Activated B cell treated with CpG ODN at 0.5 μM for 24 hours (primary cell): ENCODE results near the gene TNP2. TPM values are rescaled to one million over a fixed set of nuclear protein-coding genes. Genes with fewer than 3 reads are reported as not detected.

Source experiments
- ATAC-seq: fragments of 200-7000 bp; cut with Tn5 transposase; one replicate; pipeline ENCODE4 v1.10.0; 2021; ENCODE audit warnings: low read depth, mild to moderate bottlenecking, moderate library complexity
- CTCF ChIA-PET: fragments of 350-600 bp; sonication (Branson Sonifier 250); formaldehyde crosslinking; loops from one replicate; lab custom pipeline; 2021; ENCODE audit warnings: antibody characterized with exemption; lab: Charles Lee
- POLR2A ChIA-PET: fragments of 350-600 bp; sonication (Branson Sonifier 250); formaldehyde crosslinking; loops from one replicate; lab custom pipeline; 2021; ENCODE audit warnings: antibody characterized with exemption; lab: Charles Lee
- DNase-seq: peaks from one replicate; pipeline ENCODE4 v3.0.0; 2022
- H3K27ac Mint-ChIP-seq: one replicate; pipeline ENCODE4 v1.8.0; 2020; ENCODE audit warnings: mixed read lengths
- H3K27me3 Mint-ChIP-seq: one replicate; pipeline ENCODE4 v1.8.0; 2021; ENCODE audit warnings: mixed read lengths
- H3K36me3 Mint-ChIP-seq: one replicate; pipeline ENCODE4 v1.8.0; 2021; ENCODE audit warnings: low read depth, mixed read lengths
- H3K4me1 Mint-ChIP-seq: one replicate; pipeline ENCODE4 v1.8.0; 2021; ENCODE audit warnings: mixed read lengths
- H3K4me3 Mint-ChIP-seq: one replicate; pipeline ENCODE4 v1.8.0; 2020; ENCODE audit warnings: mild to moderate bottlenecking, mixed read lengths
- H3K9me3 Mint-ChIP-seq: one replicate; pipeline ENCODE4 v1.8.0; 2020; ENCODE audit warnings: mixed read lengths
- CTCF ChIP-seq: fragments of 200-600 bp; IDR thresholded peaks from one replicate; pipeline ENCODE4 v1.8.0; 2022; ENCODE audit warnings: antibody characterized with exemption, mild to moderate bottlenecking
- intact Hi-C: fragments of 100-400 bp; cut with micrococcal nuclease; formaldehyde crosslinking; loops from one replicate; pipeline ENCODE4 v1.15.1; 2024
- total RNA-seq: library from RNA; stranded (reverse); gene quantifications from 2 replicates; pipeline ENCODE4 v1.2.3, GENCODE V29; 2022

TNP2 gene
- total RNA-seq, 1 donor from 2014 or later = not detected

- no peaks in the 10 kb centered on the region for H3K36me3 Mint-ChIP-seq
- TF ChIP-seq CTCF = no peak
- ATAC-seq (no peak), DNase-seq (no peak)
- intact Hi-C loops = no loop called here
- ChIA-PET POLR2A (interaction anchor here (0.6 kb wide), 1 partner anchor 20 kb away, joined by 4 read pairs; no protein-coding TSS in a partner anchor), CTCF (no interaction called here)
- H3K4me1 Mint-ChIP-seq = peaks cover 63% of the 10 kb centered on the region
- H3K27me3 Mint-ChIP-seq = no peaks in the 10 kb centered on the region
- no peaks in the 10 kb centered on the region for H3K9me3 Mint-ChIP-seq
- H3K27ac Mint-ChIP-seq = no peak overlapping the region
- H3K4me3 Mint-ChIP-seq = no peak overlapping the region
Measured at GRCh38 chr16:11306381-11306780, 37.3 kb upstream of the TNP2 start.

- TF ChIP-seq CTCF = no peak
- ChIA-PET POLR2A (interaction anchor here (0.6 to 1.0 kb wide), 2 partner anchors 19 to 53 kb away, joined by 3 read pairs; no protein-coding TSS in a partner anchor), CTCF (interaction anchor here (0.7 kb wide), 1 partner anchor 45 kb away, joined by 3 read pairs; no protein-coding TSS in a partner anchor)
- intact Hi-C loops = no loop called here
- no peaks in the 10 kb centered on the region for H3K36me3 Mint-ChIP-seq
- peak overlapping the region; percentile 24 for H3K27ac Mint-ChIP-seq
- DNase-seq = no peak
- no peaks in the 10 kb centered on the region for H3K27me3 Mint-ChIP-seq
- H3K9me3 Mint-ChIP-seq = no peaks in the 10 kb centered on the region
- no peak overlapping the region for H3K4me3 Mint-ChIP-seq
- H3K4me1 Mint-ChIP-seq = peaks cover 57% of the 10 kb centered on the region
- no peak for ATAC-seq
Measured at GRCh38 chr16:11303405-11304138, 34.4 kb upstream of the TNP2 start.

GRCh38 chr16:11302977-11303376 lies 33.9 kb upstream of the TNP2 start:
- TF ChIP-seq CTCF = no peak
- H3K36me3 Mint-ChIP-seq = no peaks in the 10 kb centered on the region
- no peaks in the 10 kb centered on the region for H3K27me3 Mint-ChIP-seq
- H3K4me3 Mint-ChIP-seq = no peak overlapping the region
- H3K9me3 Mint-ChIP-seq = no peaks in the 10 kb centered on the region
- no peak for DNase-seq
- peaks cover 57% of the 10 kb centered on the region for H3K4me1 Mint-ChIP-seq
- ChIA-PET POLR2A (interaction anchor here (0.6 to 1.0 kb wide), 2 partner anchors 18 to 54 kb away, joined by 3 read pairs; no protein-coding TSS in a partner anchor), CTCF (no interaction called here)
- H3K27ac Mint-ChIP-seq = no peak overlapping the region
- ATAC-seq = no peak
- intact Hi-C loops = no loop called here

- CTCF ChIA-PET = no interaction called here
- H3K4me3 Mint-ChIP-seq = no peak overlapping the region
- DNase-seq = no peak
Measured at GRCh38 chr16:11301645-11302501, 32.7 kb upstream of the TNP2 start.

More at GRCh38 chr16:11301645-11302501, 32.7 kb upstream of the TNP2 start:
- Mint-ChIP-seq H3K27me3 (no peaks in the 10 kb centered on the region), H3K4me1 (peaks cover 58% of the 10 kb centered on the region), H3K36me3 (no peaks in the 10 kb centered on the region), H3K9me3 (no peaks in the 10 kb centered on the region), H3K27ac (peak overlapping the region; percentile 67)
- POLR2A ChIA-PET = interaction anchor here (0.7 to 5.7 kb wide), 3 partner anchors 17 to 345 kb away, joined by 3 to 197 read pairs (median 8); partner anchors contain the start of gene SOCS1
- no peak for TF ChIP-seq CTCF
- no peak for ATAC-seq
- intact Hi-C loops = no loop called here
